GM19397 (cell line): ENCODE measurements around the gene ENTPD6.
"Not testable (repeated sequence)": the region's sequence is repeated elsewhere in the genome, so short reads cannot be mapped to it uniquely, and the experiment has no call there.

ENCODE experiments used
- ATAC-seq: cut with Tn5 transposase; IDR thresholded peaks from one replicate; pipeline ENCODE4 v1.9.1; 2021; ENCODE audit warnings: mild to moderate bottlenecking, moderate library complexity; ENCODE audit not compliant: unreplicated experiment

ENTPD6 gene

DNA sequence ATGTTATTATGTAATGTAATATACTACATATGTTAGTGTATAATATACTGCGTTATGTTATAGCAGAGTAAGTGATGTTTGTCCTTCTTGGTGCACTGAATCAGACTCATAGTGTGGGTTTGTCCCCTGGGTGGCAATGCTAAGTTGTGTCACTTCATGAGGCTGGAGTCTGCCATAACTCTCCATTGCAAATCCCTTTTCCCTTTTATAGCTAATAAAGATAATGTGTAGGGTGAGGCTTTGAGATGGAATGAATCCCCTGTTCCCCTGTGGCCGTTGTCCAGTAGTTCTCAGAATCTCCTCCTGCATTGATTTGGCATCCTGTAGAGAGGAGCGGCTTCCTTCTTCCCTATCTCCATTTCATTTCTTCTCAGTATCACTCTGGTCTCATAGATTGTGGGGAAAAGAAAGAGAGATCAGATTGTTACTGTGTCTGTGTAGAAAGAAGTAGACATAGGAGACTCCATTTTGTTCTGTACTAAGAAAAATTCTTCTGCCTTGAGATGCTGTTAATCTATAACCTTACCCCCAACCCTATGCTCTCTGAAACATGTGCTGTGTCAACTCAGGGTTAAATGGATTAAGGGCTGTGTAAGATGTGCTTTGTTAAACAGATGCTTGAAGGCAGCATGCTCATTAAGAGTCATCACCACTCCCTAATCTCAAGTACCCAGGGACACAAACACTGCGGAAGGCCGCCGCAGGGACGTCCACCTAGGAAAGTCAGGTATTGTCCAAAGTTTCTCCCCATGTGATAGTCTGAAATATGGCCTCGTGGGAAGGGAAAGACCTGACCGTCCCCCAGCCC, 45.5 kb downstream of the ENTPD6 start:
- not testable (repeated sequence) for ATAC-seq

DNA sequence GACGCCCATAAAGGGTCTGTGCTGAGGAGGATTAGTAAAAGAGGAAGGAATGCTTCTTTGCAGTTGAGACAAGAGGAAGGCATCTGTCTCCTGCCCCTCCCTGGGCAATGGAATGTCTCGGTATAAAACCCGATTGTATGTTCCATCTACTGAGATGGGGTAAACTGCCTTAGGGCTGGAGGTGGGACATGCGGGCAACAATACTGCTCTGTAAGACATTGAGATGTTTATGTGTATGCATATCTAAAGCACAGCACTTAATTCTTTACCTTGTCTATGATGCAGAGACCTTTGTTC, 46.1 kb downstream of the ENTPD6 start:
- ATAC-seq, result not testable (repeated sequence)

DNA sequence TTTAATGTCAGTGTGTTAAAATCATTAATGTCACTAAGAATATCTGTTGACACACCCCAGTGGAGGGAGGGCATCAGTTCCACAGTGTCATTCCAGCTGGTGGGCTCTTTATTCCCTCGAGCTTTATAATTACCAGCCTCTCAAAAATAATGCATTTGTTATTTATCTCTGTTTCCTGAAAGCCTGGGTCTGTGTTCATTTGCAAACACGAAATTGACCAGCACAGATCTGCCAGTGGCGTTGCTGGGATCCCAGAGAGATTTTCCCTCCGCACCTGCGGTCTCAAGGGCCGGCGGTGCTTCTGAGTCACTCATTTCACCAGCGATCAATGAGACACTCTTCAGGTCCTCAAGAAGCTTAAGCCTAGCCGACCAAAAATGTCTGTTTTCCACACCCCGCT, 46.7 kb downstream of the ENTPD6 start:
- no peak for ATAC-seq

DNA sequence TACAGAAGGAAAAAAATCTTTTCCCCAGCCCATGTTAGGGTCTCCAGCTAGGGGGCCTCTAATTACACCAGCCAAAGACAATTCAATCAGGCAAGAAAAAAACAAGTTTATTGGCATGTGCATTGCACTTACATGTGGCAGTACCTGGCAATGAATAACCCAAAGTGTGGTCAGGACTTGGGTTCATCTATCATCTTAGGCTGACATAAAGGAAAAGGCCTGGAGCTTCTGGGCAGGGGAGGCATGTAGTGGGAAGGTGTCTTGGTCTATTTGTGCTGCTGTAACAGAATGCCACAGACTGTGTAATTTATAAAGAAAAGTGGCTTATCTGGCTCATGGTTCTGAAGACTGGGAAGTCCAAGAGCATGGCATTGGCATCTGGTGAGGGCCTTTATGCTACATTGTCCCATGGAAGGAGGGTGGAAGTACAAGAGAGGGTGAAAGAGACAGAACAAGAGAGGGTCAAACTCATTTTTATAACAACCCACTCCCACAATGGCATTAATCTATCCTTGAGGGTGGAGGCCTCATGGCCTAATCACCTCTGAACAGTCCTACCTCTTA, 48.0 kb downstream of the ENTPD6 start:
- ATAC-seq, result no peak

DNA sequence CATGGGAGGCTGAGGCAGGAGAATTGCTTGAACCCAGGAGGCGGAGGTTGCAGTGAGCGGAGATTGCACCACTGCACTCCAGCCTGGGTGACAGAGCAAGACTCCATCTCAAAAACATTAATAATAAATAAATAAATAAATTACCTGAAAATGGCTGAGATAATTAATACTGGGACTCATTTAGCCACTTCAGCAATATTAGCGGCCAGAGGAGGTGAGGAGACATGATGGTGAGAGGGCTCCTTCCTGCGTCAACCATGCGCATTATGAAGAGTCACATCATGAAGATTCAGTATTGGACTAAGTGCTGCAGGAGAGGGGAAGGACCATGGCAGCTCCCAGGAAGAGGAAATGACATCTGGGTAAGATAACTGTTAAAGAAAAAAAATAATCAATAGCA, 49.5 kb downstream of the ENTPD6 start:
- ATAC-seq, result no peak

DNA sequence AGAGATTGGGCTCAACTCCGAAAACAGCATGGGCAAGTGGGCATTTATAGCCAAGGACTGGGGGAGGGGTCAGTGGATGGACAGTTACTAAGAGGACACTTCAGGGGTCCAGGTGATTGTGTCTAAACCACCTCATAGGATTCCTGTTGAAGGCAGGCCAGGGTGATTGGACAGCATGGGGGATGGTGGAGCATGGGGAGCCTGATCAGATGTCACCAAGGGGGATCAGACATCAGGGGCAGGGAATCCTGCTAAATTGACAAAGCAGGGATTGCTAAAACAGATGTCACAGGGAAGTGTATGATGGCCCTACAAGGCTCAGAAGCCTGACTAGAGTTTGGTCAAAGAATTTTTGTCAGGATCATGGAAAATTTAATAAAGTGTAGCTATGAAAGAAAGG, 49.9 kb downstream of the ENTPD6 start:
- ATAC-seq, result no peak

DNA sequence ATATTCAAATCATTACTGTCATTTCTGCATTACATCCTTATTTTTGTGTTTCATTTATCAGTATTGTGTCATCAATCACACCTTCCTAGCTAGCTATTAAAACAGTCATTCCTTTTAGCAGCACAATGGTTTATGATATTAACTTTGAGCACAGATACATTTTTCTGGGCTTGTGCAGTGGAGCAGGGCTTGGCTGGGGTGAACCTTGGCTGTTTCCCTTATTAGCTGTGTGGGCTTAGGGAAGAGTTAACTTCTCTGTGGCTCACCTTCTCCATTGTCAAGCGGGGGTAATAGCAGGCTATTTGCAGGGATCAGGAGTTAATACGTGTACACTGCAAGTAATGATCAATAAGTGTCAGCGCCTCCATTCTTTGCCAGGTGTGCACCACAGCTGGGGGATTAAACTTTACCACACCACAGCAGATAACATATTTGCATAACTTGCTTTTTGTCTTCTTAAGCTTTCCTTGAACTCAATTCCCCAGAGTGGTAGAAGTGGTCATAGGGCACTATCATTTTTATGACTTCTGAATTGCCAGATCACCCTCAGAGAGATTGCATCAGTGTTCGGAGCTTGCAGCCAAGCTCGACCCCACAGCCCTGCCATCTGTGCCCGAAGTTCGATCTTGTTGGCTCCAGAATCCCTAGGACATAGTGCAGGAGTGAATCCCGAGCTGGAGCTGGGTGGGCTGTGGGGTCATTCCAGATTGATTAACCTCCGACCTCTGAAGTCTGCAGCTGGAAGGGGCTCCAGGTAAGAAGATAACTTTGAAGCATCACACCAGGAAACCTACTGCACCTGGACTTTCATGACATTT, 50.9 kb downstream of the ENTPD6 start:
- peak; percentile 28 for ATAC-seq

DNA sequence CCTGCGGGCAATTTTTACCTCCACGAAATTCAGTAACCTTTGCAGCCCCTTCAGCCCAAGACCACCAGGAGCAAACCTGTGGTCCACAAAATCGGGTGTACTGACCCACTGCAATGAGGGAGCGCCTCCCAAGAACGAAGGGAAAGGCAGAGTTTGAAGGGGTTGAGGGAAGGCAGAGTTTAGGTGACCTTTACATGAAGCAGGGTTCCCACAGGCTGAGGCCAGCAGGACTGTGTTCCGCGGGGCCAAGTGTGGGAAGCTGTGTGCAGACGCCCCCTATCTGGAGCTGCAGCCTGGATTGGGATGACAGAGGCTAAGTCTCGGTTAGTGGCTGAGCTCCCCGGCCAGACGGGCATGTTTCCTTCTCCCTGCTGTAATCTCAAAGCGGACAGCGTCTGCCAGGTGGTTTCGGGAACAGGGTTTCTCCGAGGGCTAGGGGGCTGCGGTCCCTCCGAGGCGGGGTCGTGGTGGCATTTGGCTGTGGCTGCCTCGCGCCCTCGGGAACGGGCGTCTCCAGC, 51.5 kb downstream of the ENTPD6 start:
- no peak for ATAC-seq

DNA sequence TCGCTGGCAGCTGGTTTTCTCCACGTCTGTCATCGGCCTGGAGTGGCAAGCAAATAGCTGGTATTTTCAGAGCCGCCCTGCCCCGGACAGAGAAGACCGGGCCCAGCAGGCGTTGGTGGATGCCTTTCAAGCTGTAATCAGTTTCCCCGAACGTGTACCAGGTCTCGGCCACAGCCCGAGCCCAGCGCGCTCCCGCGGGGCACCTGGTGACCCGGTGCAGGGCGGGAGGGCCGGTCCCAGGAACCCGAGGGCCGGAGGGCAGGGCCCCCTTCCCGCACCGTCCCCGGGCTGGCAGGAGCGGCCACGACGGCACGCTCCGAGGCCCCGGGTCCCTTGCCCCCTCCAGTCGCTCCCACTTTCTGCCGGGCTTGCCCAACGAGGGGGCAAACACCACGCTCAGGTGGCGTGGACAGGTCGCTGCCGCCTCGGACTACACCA, 52.0 kb downstream of the ENTPD6 start:
- peak; percentile 27 for ATAC-seq

DNA sequence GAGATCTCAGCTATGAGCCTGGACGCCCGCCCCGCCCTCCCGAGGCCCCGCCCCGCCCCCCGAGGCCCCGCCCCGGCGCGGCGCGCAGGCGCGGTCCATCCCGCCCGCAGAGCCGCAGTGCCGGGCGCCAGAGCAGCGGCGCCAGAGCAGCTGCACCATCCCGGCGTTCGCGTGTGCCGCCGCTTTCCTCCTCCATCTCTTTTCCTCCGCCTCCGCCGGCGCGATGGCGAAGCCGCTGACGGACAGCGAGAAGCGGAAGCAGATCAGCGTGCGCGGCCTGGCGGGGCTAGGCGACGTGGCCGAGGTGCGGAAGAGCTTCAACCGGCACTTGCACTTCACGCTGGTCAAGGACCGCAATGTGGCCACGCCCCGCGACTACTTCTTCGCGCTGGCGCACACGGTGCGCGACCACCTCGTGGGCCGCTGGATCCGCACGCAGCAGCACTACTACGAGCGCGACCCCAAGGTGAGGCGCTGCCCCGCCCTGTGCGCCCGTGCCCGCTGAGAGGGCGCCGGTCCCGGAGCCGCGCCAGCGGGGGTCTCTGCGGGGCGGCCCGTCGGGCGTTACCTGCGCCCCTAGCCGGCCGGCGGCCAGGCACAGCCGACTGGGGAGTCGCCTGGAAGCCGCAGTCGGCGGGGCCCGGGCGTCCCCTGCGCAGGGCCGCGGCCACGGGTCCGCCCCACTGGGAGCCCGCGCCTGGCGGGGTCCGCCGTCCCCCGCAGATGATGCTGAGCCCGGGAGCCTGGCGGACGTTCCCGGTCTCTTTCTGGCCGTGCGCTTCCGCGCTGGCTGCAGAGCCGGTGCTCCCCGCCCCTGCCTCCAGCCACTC, 52.7 kb downstream of the ENTPD6 start, which contains the start of gene PYGB:
PYGB (plus strand) TSS at position 130 of the 830 bp plus-strand sequence; CDS start at position 224, 94 bp downstream.
- ATAC-seq, result peak; percentile 71

DNA sequence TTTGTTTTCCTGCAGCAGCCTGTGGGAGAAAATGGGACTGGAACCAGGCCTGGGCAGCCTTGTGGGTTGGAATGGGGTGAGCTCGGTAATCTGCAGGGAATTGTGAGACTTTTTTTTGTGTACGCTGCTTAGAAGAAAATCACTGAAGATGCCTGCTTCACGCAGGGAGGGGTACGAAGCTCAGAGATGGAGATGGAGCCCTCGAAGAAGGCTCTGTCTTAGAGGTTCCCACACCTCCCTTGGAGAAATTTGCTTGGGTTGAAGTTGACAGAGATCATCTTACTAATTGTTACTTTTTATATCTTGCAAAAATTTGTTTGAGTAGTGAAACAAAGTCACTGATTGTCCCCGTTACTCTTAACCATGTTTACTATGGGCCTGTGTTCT, 53.3 kb downstream of the ENTPD6 start:
- no peak for ATAC-seq

DNA sequence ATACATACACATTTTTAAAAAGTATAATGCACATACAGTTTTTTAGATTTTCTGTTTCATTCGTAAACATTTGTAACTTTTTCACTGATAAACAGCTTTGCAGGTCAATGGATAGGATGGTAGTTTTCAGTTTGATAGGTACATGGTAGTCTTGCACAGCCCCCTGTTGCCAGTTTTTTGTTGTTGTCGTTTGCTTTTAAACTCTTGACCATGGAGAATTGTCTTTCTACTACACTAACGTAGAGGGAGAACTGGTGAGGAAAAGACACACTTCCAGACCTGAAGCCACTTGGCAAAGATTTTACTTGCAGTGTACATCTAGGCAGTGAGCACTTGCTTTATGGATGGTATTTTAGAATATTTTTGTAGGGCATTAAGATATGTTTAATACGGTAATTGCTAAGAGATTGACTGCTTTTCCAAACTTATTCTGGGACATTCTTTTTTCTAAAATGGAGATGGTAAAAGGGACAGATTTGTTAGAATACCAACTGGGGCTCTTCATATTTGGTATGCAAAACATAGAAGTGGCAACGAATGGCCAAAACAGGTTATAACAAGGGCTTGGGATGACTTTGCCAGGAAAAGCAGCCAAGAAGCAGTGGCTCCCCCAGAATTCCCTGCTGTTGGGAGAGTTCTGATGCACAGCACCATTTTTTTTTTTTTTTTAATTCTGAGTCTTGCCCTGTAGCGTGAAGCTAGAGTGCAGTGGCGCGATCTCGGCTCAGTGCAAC, 53.9 kb downstream of the ENTPD6 start:
- ATAC-seq, result no peak

DNA sequence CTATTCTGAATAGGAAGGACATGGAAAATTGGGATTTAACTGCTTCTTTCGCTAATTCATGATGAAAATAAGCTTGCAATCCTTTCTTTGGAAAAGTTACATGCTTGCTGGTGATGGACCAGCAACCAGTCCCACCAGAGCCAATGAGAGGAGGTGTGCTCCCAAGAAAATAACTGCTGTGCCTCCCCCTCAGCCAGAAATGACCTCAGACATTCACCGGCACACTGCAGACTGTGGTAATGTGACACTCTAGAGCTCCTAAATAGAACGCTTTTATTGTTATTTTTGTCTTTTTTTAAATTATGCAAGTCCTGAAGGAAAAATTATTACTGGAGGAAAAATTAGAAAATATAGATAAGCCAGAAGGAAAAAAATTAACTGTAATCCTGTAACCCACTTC, 55.0 kb downstream of the ENTPD6 start:
- no peak for ATAC-seq

DNA sequence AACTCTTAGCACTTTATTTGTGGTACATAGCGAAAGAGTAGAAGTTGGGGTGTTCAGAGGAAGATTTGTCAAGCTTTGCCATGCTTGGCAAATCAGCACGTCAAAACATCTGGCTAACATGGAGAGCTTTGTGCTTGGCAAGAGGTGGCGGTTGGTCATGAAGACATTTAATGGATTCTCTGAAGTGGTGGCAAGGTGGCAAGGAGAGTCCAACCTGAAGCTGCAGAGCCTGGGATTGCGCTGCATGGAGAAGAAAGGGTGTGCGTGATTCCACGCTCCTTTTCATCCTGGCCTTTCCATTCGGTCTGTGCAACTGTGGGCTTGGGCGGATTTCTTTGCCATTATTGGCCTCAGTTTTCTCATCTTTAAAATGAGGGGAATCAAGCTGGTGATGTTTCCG, 55.5 kb downstream of the ENTPD6 start:
- no peak for ATAC-seq

DNA sequence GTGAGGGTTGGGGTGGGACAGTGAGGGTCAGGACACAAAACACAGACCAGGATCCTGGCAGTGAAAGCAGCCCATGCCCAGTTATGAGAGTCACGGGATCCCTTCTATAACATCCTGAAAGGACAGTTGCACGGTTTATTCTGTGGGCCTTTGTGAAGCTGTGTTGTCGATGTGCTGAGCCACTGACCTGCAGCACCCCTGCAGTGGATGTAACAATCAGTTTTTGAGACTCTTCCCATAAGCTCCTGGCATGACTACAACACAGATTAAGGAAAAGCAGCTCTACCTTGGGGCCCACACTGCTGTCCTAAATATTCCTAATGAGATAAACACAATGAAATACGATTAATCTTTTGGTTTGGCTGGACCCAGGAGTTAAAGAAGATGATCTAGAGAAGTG, 56.0 kb downstream of the ENTPD6 start:
- no peak for ATAC-seq

DNA sequence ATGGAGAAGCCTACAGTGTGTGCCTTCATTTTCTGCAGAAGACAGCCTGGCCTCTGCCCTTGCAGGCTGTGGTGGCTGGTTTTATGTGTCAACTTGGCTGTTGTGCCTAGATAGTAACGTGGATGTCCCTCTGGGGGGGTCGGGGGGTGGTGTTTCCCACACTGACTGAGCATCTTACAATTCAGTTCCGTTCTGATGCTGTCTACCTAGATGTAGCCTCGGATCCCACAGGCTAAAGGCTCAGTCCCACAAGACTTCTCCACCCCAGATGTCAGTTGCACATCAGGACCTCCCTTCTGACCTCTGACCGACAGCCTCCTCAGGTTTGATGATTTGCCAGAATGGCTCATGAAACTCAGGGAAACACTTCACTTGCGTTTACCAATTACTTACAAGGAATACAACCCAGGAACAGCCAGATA, 56.7 kb downstream of the ENTPD6 start:
- ATAC-seq, result no peak

DNA sequence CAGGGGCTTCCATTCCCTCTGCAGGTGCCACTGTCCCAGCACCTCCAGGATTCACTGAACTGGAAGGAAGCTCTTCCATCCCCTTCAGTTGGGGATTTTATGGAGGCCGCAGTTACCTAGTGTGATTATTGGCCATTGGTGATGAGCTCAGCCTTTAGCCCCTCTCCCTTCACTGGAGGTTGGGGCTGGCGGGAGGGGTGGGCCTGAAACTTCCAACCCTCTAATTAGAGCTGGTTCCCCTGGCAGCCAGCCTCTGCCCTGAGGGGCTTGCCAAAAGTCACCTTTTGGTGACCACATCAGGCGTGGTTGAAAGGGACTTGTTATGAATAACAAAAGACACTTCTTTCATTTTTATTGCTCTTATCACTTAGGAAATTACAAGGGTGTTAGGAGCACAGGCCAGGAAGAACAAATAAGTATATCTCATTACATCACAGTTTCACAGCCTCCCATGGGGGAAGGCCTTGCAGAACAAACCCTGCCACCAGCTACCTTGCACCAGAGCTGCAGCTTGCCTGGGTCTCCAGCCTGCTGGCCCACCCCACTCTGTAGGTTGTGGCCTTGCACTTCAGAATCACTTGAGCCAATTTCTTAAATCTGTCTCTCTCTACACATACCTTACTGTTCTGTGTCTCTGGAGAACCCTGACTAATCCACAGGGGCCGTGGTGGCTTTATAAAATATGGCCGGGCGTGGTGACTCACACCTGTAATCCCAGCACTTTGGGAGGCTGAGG, 57.3 kb downstream of the ENTPD6 start:
- ATAC-seq, result no peak

DNA sequence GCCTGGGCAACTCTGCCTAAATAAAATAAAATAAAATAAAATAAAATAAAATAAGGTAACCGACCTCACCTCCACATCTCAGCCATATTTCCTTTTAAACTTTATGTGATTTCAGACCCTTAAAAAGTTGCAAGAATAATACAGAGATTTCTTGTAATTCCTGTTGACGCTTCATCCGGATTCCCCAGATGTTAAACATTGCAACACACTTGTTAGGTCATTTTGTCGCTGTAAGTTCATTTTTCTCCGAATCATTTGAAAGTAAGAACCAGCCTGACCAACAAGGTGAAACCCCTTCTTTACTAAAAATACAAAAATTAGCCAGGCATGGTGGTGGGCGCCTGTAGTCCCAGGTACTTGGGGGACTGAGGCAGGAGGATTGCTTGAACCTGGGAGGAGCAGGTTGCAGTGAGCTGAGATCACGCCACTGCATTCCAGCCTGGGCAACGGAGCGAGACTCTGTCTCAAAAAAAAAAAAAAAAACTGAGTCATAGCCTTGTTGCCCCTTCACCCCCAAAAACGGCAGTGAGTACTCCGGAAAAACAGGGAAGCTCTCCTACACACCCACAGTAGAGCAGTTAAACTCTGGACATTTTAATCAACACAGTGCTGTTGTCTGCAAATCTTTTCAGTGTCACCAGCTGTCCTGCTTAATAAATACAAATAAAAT, 58.2 kb downstream of the ENTPD6 start:
- no peak for ATAC-seq

DNA sequence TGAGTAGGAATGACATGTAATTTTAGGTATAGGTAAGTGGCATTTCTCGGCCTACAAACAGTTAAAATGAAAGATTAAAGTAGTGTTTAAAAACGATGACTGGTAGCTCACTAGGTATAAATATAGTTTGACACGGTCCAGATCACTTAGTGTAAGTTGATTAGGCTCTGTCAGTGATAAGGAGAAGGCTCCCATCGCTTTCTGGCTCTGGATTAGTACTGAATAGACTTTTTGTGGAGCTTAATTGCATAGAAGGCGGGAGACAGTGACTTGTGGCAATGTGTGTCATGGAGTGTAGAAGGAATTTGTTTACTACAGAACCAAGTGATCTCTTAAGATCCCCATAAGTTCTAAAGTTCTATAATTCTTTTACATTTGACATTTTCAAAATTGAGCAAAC, 59.1 kb downstream of the ENTPD6 start:
- no peak for ATAC-seq
